ENCODE results near the gene RIMOC1. TPM values are rescaled to one million over a fixed set of nuclear protein-coding genes. Genes with fewer than 3 reads are reported as not detected.

RIMOC1 gene
- polyA plus RNA-seq, 1 donor from 2014 or later, result 18.5 TPM

DNA sequence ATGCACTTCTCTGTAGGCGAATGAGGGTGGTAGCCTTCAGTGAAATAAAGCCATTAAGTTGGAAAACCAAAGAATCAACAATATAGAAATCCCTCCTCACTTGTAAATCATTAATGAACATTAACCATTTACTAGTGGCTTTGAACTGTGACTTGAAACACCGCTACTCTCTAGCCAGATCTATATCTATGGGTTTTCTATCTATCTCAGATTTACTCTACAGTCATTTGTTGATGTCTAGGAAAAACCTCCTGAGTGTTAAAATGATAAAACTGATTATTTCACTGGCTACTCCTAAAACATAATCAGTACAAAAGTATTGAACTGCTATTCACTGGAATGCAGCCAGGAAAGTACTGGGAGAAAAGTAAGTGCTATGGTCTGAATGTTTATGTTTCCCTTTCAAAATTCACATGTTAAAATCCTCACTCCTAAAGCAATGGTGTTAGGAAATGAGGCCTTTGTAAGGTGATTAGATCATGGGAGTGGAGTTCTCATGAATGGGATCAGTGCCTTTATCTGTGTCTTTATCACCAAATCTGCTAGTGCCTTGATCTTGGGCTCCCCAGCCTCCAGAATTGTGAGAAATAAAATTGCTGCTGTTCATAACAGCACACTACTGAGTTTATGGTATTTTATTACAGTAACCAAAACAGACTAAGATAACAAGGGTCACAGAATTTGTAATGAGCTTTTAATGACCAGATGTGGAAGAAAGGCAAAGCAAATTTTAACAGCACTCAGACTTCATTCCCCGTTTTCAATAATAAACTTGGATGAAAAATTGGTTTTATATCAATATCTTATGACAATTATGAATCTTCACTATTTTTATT is 25.3 kb upstream of the RIMOC1 start:
- no peaks in the 10 kb centered on the region for H4K20me1 ChIP-seq (ENCODE audit: insufficient read depth)
- no peaks in the 10 kb centered on the region for H3K9me2 ChIP-seq (ENCODE audit: insufficient read depth, low read length)
- no peak overlapping the region for H3K27ac ChIP-seq (ENCODE audit: low read length)
- no peak overlapping the region for H3K4me3 ChIP-seq (ENCODE audit: low read length)
- H3K79me2 ChIP-seq (replicated peaks; ENCODE audit: insufficient read depth, low read length), result no peaks in the 10 kb centered on the region
- no peaks in the 10 kb centered on the region for H3K36me3 ChIP-seq (ENCODE audit: insufficient read depth, low read length)
- H2AFZ ChIP-seq (ENCODE audit: low read depth, low read length), result no peak overlapping the region
- no peaks in the 10 kb centered on the region for H3F3A ChIP-seq (ENCODE audit: insufficient read depth, low read length, poor library complexity, severe bottlenecking)
- H3K9me3 ChIP-seq (ENCODE audit: low read length), result no peaks in the 10 kb centered on the region
- no peak overlapping the region for H3K4me2 ChIP-seq (ENCODE audit: low read length)
- no peaks in the 10 kb centered on the region for H3K27me3 ChIP-seq (ENCODE audit: insufficient read depth, low read depth, low read length)
- TF ChIP-seq MXI1 (conservative IDR thresholded peaks at IDR 0.05; ENCODE audit: poor library complexity, severe bottlenecking) (no peak), CTCF (IDR thresholded peaks at IDR 0.05; ENCODE audit: poor library complexity, severe bottlenecking) (no peak), SMC3 (conservative IDR thresholded peaks at IDR 0.05; ENCODE audit: poor library complexity) (no peak), RAD21 (conservative IDR thresholded peaks at IDR 0.05) (no peak), TAF1 (IDR thresholded peaks at IDR 0.05; ENCODE audit: low read depth) (no peak), EP300 (conservative IDR thresholded peaks at IDR 0.05; ENCODE audit: poor library complexity, severe bottlenecking) (no peak), POLR2AphosphoS5 (IDR thresholded peaks at IDR 0.05) (no peak)
- TF ChIP-seq, protein P1, sequence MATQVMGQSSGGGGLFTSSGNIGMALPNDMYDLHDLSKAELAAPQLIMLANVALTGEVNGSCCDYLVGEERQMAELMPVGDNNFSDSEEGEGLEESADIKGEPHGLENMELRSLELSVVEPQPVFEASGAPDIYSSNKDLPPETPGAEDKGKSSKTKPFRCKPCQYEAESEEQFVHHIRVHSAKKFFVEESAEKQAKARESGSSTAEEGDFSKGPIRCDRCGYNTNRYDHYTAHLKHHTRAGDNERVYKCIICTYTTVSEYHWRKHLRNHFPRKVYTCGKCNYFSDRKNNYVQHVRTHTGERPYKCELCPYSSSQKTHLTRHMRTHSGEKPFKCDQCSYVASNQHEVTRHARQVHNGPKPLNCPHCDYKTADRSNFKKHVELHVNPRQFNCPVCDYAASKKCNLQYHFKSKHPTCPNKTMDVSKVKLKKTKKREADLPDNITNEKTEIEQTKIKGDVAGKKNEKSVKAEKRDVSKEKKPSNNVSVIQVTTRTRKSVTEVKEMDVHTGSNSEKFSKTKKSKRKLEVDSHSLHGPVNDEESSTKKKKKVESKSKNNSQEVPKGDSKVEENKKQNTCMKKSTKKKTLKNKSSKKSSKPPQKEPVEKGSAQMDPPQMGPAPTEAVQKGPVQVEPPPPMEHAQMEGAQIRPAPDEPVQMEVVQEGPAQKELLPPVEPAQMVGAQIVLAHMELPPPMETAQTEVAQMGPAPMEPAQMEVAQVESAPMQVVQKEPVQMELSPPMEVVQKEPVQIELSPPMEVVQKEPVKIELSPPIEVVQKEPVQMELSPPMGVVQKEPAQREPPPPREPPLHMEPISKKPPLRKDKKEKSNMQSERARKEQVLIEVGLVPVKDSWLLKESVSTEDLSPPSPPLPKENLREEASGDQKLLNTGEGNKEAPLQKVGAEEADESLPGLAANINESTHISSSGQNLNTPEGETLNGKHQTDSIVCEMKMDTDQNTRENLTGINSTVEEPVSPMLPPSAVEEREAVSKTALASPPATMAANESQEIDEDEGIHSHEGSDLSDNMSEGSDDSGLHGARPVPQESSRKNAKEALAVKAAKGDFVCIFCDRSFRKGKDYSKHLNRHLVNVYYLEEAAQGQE (IDR thresholded peaks at IDR 0.05; ENCODE audit: borderline replicate concordance), result no peak
- no peak overlapping the region for H3K9ac ChIP-seq (ENCODE audit: low read length)

GRCh38 chr5:41882765-41883164 is 21.4 kb upstream of the RIMOC1 start:
- Histone ChIP-seq H3K9me2 (ENCODE audit: insufficient read depth, low read length) (no peaks in the 10 kb centered on the region), H4K20me1 (ENCODE audit: insufficient read depth) (no peaks in the 10 kb centered on the region), H3K4me2 (ENCODE audit: low read length) (no peak overlapping the region), H3K9me3 (ENCODE audit: low read length) (no peaks in the 10 kb centered on the region), H3K27ac (ENCODE audit: low read length) (no peak overlapping the region), H3K79me2 (replicated peaks; ENCODE audit: insufficient read depth, low read length) (no peaks in the 10 kb centered on the region), H2AFZ (ENCODE audit: low read depth, low read length) (no peak overlapping the region), H3K9ac (ENCODE audit: low read length) (no peak overlapping the region), H3K4me3 (ENCODE audit: low read length) (no peak overlapping the region), H3K27me3 (ENCODE audit: insufficient read depth, low read depth, low read length) (no peaks in the 10 kb centered on the region), H3F3A (ENCODE audit: insufficient read depth, low read length, poor library complexity, severe bottlenecking) (no peaks in the 10 kb centered on the region), H3K36me3 (ENCODE audit: insufficient read depth, low read length) (no peaks in the 10 kb centered on the region)
- no peak for TF ChIP-seq EP300 (conservative IDR thresholded peaks at IDR 0.05; ENCODE audit: poor library complexity, severe bottlenecking)
- TF ChIP-seq CTCF (IDR thresholded peaks at IDR 0.05; ENCODE audit: poor library complexity, severe bottlenecking), result no peak
- TF ChIP-seq SMC3 (conservative IDR thresholded peaks at IDR 0.05; ENCODE audit: poor library complexity), result no peak
- no peak for TF ChIP-seq RAD21 (conservative IDR thresholded peaks at IDR 0.05)
- TF ChIP-seq EZH2 (IDR thresholded peaks at IDR 0.05; ENCODE audit: borderline replicate concordance, insufficient read depth, low read length, poor library complexity, severe bottlenecking), result no peak
- TF ChIP-seq POLR2AphosphoS5 (IDR thresholded peaks at IDR 0.05), result no peak

All from neural cell (in vitro differentiated cells).